DMS 273 (cell line): ENCODE measurements around the gene AFF2.

Experiments used
- DNase-seq: peaks from one replicate; lab custom pipeline; 2025; ENCODE audit not compliant: unreplicated experiment; lab: John Stamatoyannopoulos, UW

Gene AFF2

DNA sequence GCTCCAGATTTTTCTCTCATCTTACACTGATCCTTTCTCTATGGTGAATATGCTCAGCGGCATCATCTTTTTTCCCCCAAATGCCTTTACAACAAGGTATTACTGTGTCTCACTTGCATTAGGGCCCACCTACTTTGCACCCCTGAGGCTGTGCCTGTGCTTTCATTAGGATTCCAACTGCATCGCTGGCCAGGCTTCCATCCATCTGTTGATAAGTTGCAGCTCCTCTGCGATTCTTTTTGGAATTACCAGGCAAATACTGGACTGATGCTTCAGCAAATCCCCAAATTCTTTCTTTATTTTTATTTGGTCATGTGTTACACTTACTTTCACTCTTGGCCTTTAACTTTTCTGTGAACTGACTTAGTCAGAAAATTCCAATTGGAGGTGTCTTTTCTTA lies 77.3 kb downstream of the AFF2 start:
- no peak for DNase-seq

DNA sequence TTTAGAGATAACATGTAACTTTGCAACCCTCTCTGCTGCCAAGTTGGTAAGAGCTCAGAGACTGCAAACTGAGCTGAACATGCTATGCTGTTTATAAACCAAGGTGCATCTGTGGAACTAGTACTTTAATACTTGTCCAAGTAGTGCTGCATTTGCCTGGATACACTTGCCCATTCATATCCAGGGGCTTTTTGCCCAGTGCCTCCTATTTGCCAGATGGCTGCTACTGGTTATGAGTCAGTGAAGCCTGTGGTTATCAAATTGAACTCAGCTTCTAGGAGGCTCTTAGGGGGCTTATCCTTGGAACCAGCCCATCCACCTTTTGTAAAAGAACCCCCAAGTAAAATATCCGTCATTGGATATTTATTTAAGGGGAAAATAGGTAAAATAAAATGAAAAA lies 79.6 kb downstream of the AFF2 start:
- peak; percentile 29 for DNase-seq

DNA sequence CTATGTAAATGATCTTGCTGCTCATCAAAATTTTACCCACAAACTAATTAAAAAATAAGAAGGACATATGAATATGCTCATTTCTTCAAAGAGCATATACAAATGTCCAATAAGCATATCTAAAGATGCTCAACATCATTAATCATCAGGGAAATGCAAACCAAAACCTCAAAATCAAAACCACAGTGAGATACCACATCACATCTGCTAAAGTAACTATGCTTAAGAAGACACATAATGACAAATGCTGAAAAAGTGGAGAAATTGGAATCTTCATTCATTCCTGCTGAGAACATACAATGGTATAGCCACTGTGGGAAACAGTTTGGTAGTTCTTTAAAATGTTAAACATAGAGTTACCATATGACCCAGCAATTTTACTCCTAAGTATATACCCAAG lies 81.9 kb downstream of the AFF2 start:
- DNase-seq: no peak

DNA sequence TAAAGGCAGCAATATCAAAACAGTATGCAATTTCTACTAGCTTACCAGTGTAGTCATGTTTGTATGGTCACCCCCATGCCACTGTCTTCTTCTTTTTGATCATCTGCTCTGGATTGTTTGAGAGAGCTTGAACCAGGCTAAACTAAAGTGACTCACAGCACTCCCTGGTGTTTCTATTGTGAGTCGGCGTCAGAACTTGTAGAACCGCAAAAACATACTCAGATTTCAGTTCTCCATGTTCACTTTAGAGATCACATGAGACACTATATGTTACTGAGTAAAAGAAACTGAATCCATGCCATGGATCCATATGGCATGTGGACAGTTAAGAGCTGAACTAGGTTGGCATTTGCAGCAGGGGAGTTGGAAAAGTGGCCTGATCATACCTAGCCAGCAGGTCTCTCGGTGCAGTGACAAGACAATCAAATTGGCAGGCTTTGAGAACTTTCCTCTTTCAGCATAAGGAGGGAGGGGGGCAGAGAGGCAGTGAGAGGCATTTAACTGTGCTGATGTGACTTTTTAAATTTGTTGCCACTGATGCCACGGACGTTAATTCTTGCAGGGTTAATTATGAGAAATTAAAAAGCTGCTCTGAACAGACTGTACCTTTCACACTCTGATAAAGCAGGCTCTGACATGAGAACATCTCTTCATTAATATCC lies 88.4 kb downstream of the AFF2 start:
- DNase-seq: no peak

DNA sequence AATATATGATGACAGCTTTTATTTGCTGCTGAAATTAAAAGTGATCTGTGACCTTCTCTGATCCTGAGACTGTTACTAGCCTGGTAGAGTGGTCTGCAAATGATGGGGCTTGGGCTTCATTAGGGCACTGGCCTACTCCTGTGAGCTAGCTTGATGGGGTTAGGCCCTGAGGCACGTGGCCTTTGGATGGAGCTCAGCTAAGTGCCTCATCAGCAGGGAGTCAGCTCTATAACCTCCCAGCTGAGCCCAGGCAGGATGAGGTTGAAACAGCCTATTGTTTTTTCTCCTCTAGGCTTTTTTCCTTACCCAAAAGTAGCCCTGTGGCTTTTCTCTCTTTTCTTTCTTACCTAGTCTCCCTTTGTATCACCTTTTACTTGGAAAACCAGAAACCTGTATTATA lies 92.2 kb downstream of the AFF2 start:
- DNase-seq: no peak

DNA sequence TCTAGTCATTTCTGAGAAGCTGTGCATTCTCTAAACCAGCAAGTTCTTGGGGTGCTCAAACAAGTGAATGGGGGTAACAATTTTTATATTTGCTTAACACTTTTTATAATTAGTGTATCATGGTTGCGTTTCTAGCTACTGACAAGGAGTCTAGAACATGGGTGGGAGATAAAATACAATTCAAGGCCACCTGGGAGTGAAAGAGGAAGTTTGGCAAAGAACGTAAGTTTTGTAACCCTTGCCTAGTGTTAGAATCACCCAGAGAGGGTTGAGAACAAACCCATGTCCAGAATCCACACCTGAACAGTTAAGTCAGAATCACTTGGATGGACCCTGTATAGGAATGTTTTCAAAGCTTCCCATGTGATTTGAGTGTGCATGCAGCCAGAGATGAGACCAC lies 92.7 kb downstream of the AFF2 start:
- no peak for DNase-seq

DNA sequence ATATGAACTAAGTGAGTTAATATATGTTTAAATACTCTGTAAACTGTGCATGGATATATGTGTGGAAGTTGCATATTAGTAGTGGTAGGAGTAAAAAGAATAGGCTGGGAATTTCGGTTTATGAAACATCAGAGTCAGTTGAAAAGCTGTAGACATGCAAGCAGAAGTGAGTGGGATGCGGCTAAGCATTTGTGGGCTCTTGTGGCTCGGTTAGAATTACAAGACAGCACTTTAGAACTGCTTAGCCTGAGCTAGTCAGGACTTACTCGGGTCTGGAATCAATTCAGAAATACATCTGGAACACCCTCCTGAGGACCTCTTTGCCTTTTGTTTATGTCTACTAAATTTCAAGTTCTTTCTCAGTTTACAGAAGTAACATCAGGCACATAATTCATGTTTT lies 93.6 kb downstream of the AFF2 start:
- no peak for DNase-seq

DNA sequence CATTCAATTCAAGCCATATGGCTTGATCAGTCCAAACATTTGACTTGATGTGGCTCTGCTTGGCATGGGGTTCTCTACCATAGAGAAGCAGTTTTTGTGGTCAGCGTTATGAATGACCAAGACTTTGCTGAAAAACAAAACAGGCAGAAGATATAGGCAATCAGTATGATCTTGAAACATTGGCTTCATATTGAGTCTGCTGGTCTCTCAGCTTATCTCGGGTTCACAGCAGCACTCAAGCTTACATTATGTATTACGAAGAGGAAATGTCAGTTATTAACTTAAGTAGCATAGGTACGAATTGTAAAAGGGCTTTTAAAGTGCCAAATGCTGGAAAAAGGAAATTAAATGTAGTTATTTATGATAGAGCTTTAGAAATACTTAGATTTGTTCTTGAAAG lies 99.0 kb downstream of the AFF2 start:
- no peak for DNase-seq

DNA sequence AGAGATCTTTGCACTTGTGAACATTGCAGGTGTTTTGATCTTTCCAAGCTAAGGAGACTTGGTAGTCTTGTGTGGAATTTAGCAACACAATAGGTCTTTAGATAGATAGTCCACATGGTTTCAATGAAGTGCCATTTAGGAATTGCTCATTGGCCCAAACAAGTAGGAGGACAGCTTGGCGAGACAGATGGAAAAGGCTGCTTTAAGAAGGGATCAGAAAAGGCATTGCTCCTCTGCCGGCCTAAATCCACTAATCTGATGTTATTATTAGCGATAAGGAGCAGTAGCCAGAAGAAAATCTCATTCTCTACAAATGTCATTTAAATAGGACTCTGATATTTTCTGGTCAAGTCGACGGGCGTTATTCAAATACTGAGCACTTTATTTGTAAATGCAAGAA lies 99.7 kb downstream of the AFF2 start:
- no peak for DNase-seq

DNA sequence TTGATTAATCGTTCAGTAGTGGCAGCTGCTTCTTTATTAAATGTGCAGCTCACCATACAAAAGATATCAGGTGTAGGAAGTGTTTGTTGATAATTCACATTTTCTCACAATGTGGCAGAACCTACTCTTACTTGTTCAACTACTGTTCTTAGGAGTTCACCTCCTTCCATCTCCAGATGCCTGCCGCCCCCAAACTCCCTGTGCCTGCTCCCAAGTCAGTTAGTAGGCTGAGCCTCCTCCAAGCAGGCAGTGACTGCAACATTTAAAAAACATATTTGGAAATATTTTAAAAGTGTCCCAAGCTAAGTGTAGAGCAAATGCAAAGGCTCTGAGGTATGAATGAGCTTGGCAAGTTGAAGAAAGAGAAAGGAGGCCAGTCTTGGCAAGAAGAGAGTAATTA lies 100.2 kb downstream of the AFF2 start:
- no peak for DNase-seq

DNA sequence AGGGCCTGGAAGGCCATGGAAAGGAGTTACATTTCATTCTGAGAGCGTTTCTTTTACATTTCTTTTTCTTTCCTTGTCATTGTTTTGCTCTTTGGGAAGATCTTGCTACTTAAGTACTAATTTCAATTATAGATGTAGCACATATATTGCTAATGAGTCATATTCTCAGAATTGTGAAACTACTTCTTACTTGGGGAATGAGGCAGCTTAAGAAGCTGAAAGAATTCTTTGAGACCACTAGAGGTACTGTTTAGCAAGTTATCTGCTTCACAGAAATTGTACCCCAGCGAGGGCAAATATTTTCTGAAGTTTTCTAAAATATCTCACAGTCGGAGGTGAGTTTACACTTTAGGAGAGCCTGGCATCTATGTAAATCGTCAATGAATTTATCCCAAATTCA lies 100.6 kb downstream of the AFF2 start:
- no peak for DNase-seq

DNA sequence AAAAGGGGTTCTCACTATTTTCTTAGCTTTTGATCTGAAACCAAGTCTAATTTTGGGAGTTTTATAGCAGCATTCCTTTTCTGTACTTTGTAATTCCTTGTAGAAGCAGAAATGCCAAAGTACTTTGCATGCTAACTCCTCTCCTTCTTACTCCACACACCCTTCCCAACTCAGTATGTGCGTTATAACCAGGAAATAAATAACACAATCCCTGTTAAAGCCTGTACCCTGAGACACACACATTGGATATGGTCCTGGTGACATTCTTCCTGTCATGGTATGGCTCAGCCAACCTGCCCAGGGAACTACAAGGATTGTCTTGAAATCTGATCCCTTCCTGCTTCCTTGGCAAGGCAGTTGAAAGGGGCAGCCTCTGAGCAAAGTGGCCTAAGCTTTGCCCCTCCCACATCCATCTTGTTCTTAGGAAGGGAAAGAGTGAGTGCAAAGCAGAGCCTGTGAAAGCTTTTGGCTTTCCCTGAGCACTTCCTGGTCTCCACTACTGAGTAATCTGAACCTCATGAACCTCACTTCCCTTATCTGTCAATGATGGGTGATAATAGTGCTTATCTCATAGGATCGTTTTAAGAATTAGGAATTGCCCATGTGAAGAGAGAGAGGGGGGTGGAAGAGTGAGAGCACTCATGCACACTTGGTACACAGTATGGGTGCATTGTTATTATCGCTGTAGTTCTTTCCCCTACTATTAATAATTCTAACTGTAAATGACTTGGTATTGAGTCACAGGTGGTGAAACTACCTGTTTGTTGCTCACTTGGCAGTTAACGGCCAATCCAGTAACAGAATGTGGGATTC lies 109.3 kb downstream of the AFF2 start:
- DNase-seq: peak; percentile 54

DNA sequence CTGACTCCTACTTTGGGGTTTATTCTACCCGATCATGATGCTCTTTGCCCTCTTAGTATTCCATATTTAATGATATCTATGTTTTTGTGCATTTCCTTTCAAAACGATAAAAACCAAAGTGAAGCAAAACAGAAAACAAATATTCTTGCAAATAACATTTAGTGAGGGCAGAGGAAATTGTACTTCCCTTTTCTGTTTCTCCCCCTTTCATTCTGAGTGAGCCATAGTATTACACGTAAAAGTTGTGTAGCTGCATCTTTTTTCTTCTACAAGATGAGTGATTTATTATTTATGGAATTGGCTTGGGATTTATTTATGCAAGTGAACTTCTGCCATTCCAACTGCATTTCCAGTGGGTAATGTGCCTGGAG lies 109.9 kb downstream of the AFF2 start:
- no peak for DNase-seq

DNA sequence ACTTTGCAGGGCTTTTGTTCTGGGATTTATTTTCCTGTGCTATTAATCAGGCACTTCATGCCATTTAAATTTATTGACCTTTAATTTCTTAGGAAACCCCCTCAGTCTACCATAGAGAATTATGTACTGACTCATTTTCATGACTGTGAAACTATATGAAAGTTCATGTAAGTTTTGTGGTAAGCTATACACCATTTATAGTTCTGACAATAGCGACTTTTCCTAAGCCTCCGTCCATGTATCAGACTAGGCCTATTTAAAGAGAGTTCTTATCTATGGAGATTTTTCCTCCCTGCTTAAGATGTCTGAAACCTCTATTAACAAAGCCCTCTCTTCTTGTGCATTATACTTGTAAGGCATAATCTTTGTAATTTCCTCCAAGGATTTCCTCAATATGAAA lies 111.6 kb downstream of the AFF2 start:
- no peak for DNase-seq

DNA sequence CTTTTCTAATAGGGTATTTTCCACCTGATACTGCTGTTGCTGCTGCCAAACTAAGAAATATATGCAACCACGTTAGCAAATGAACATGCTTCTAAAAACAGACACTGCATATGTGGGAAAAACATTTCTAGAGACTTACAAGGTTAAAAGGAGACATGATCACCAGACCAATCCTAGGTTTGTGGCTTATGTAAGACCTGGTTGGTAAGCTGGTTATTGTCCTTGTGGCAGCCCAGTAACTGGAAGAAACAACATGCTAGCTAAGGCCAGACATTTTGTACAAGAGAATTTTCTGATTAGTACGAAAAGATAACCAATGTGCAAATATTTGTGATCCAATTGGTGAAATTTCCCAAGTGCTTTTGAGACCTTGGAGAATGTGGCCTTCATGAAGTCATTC lies 112.0 kb downstream of the AFF2 start:
- DNase-seq: no peak

DNA sequence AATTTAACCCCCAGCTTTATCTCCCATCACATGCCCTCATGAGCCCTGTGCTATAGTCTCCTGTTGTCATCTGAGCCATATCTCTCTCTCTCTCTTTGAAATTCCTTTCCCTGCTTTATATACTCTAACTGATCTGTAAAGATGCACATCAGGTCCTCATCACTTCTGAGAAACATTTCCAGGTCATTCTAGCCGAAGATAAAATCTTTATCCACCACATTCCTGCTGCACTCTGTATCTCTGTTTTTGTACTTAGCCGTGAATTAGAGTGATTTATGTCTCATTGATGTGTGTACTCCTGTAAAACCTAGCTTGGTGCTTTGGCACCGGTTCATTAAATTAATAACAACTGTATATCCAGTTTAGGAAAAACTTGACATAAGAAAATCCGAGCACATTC lies 113.2 kb downstream of the AFF2 start:
- no peak for DNase-seq

DNA sequence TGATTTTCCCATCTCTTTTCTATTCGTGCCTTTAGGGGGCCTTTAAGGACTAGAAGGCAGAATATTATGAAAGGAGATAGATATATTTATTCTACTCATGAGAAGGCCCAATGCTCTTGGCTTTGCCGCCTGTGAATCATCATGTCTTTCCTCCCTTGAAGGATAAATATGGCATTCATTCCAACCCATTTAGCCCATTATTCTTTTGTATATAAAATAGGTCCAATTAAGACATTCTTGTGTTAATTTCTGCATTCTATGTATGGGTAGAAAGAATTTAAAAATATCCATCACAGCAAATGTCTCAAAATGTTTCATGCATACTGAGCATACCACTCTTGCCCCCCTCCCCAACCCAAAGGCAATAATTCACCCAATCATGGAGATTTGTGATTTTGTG lies 115.1 kb downstream of the AFF2 start:
- no peak for DNase-seq

DNA sequence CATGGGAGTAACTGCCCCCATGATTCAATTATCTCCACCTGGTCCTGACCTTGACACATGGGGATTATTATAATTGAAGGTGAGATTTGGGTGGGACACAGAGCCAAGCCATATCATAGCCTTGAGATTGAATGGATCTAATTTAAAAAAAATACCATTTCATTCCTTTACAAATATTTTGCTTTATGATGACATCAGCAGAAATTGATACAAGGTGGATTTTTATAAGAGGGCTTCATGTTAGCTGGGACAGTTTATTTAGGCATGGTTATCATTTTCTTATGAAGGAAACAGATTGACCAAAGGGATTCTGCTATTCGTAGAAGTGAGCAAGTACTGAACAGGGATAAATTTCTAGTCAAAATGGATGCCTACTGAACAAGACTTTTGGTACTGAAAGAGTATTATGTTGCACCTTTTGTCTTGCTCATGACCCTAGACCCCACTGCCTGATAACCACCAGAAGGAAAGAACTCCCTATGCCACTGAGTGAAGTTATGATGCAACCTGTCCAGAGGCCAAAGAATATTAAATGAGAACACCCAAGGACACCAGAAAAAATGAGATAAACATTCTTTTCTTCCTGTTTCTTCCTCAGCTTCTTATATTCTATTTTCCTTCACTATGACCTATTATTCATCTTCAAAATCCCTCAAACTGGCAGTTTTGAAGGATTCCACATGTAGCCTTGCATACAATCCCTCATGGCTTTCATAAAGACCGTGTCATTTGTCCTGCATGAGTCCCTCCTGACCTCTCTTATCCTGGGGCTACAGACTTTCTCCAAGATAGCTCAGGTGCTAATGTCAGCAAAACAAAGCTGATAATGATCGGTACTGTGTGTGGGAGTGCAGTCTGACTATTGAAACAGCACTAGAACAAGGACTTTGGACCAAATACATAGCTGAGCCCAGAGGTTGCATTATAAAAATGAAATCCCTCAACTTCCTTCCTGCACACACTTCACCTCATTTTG lies 118.3 kb downstream of the AFF2 start:
- no peak for DNase-seq

DNA sequence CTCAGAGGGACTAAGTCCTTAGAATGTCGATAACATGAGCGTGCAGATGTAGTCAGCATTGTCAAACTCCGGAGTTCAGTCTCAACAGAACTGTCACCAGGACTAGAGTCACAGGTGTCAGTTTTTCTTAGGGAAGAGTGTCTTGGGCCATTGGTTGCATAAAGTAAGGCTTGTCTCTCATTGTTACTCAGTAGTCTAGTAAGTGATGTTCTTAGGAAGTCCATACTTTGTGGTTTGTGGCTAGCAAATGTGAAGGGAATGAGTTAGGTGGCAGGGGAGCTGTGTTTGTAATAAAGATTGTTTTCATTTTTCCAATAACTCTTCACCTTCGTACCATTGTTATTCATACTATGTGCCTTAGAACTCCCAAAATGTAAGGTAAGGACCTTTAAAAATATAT lies 119.6 kb downstream of the AFF2 start:
- DNase-seq: no peak

DNA sequence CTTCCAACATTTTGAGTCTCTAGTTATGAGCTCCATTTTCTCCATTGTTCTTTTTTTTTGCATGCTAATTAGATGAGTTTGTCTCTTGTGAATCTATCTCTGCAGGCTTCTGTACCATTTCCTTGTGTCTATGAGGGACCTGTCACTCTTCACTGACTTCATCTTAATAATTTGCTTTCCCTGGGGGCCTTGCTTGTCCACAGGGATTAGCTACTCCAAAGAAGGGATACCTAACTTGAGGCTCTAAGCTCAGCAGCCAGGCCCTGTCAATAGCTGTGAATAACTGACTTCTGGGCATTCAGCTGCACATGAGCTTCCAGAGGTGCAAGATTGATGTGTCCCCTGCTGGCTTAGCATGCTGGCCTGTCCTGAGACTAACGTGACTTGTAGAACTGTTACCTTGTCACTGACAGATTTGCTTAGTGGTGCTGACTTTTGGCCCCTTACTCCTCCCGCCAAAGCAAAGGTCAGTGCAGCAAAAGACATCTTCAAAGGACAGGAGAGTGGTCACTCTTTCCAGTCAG lies 124.6 kb downstream of the AFF2 start:
- no peak for DNase-seq

DNA sequence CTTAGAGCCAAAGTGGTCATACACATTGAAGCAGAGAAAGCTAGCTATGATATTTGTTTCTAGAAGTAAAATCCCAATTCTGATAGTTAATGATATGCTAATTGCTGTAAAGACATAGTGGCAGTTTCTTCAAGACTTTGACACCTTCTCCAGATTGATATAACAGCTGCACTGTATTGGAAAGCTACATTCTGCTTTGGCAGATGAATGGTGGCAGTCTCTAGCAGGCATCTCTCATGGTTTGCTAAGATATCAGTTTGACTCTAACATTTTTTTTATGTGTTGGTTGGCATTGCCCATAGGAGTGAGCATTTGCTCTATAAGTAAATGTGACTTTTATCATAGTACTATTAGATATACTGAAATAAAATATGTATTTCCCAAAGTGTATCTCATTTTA lies 128.2 kb downstream of the AFF2 start:
- no peak for DNase-seq

DNA sequence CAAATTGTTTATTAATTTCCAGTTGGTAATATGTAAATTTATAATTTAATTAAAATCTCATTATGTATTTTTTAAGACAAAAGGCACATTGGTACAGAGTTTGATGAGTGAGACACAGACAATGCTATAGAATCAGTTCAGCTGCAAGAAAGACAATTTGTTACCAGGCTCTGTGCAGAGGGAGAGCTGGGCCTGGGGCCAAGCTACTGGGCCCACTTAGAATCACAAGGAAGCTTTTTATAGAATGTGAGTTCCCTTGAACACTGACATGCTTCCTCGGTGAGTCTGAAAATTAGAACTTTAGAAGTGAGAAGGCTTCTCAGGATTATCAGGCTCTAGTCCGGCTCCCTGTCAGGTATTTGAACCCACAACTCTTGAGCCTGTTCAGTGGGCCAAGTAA lies 129.0 kb downstream of the AFF2 start:
- no peak for DNase-seq
